ENCODE data around the gene BPHL. TPM values are rescaled to one million over a fixed set of nuclear protein-coding genes. Genes with fewer than 3 reads are reported as not detected.

BPHL gene
- total and polyA plus RNA-seq, 2 of the 4 experiments (the other 2 are of a cell fraction): 14.7 to 16.3 TPM

- dilution Hi-C loops (cut with HindIII; ENCODE audit: low sequenced_read_pairs, unreplicated experiment): no loop called here
- Histone ChIP-seq H3K4ac (ENCODE audit: low read depth, low read length) (0 out of 2 replicates have a peak overlapping the region, but pooled peaks have one; percentile 17), H3K4me1 (ENCODE audit: control insufficient read depth, insufficient read depth, low read length) (peaks cover 10% of the 10 kb centered on the region), H3K9me1 (ENCODE audit: insufficient read depth, low read length) (peaks cover 6% of the 10 kb centered on the region; the same call in 1 of the 2 replicates), H3K27ac (ENCODE audit: insufficient read depth, low read length) (peak overlapping the region; percentile 97; the same call in 1 of the 2 replicates), H2BK15ac (ENCODE audit: low read depth, low read length) (no peak overlapping the region), H4K8ac (ENCODE audit: low read depth in 2 of 2, low read length in 2 of 2) (peak overlapping the region in 1 of 2 experiments; percentile 15; a peak in 2 of 4 replicates), H3K27me3 (ENCODE audit: control insufficient read depth, insufficient read depth, low read length) (no peaks in the 10 kb centered on the region), H3K18ac (ENCODE audit: low read depth, low read length) (peak overlapping the region; percentile 50), H4K20me1 (ENCODE audit: insufficient read depth, low read length) (no peaks in the 10 kb centered on the region), H3K9ac (ENCODE audit: low read depth, low read length) (peak overlapping the region; percentile 41; the same call in 1 of the 2 replicates), H3K4me3 (ENCODE audit: insufficient read depth, low read depth, low read length) (no peak overlapping the region), H3K56ac (ENCODE audit: extremely low read depth, insufficient read depth, low read length) (no peak overlapping the region), H2BK20ac (ENCODE audit: low read depth, low read length) (no peak overlapping the region), H2AK9ac (replicated peaks; ENCODE audit: low read depth, low read length, poor library complexity) (peak overlapping the region; percentile 19), H3K23ac (ENCODE audit: low read depth, low read length) (no peak overlapping the region), H3K4me2 (ENCODE audit: low read depth, low read length) (peak overlapping the region; percentile 44; the same call in 1 of the 2 replicates), H2AK5ac (ENCODE audit: low read depth, low read length) (0 out of 2 replicates have a peak overlapping the region, but pooled peaks have one; percentile 3), H3K14ac (replicated peaks; ENCODE audit: low read depth, low read length) (no peak overlapping the region), H4K5ac (ENCODE audit: low read depth, low read length) (peak overlapping the region; percentile 67; the same call in 1 of the 2 replicates), H3K79me1 (ENCODE audit: low read depth in 1 of 2, low read length in 2 of 2) (peaks cover 11 to 41% of the 10 kb centered on the region in 2 experiments), H3K9me3 (ENCODE audit: control insufficient read depth, insufficient read depth, low read length) (no peaks in the 10 kb centered on the region), H2BK120ac (ENCODE audit: low read depth, low read length) (no peak overlapping the region), H2AFZ (replicated peaks; ENCODE audit: low read length, poor library complexity) (no peak overlapping the region), H2BK5ac (ENCODE audit: low read depth, low read length, poor library complexity, severe bottlenecking) (peak overlapping the region; percentile 9), H4K91ac (ENCODE audit: insufficient read depth, low read depth, low read length) (no peak overlapping the region), H3K36me3 (ENCODE audit: control insufficient read depth, insufficient read depth, low read length) (peaks cover 29% of the 10 kb centered on the region)
- POLR2A ChIA-PET (ENCODE audit: unreplicated experiment): no interaction called here
- WGBS, 2 experiments (ENCODE audit: extremely low coverage in 2 of 2, insufficient read length in 1 of 2): no CpG with 5 or more reads among the region's 4 CpGs
- CTCF ChIA-PET: interaction anchor here (1.0 kb wide), 1 partner anchor 13 kb away, joined by 3 read pairs; no protein-coding TSS in a partner anchor
- ATAC-seq (ENCODE audit: low read depth) (peak; percentile 70), DNase-seq (peak; percentile 11)
- BruUV-seq (replicated peaks): no TSS peak
- intact Hi-C loops (cut with micrococcal nuclease): no loop called here
- in situ Hi-C loops (cut with MboI; ENCODE audit: low sequenced_read_pairs): no loop called here
- no peak for TF ChIP-seq FOS (IDR thresholded peaks at IDR 0.05; ENCODE audit: low read depth, low read length)
- TF ChIP-seq NFE2L2 (IDR thresholded peaks at IDR 0.05; ENCODE audit: low read depth, low read length): no peak
- TF ChIP-seq MXI1 (IDR thresholded peaks at IDR 0.05; ENCODE audit: borderline replicate concordance, low read depth, low read length): no peak
- no peak for TF ChIP-seq RCOR1 (IDR thresholded peaks at IDR 0.05; ENCODE audit: insufficient replicate concordance, low read length)
- no peak for TF ChIP-seq BHLHE40 (IDR thresholded peaks at IDR 0.05; ENCODE audit: low read depth, low read length)
- no peak for TF ChIP-seq SMC3 (IDR thresholded peaks at IDR 0.05; ENCODE audit: low read depth, low read length)
- no peak for TF ChIP-seq CEBPB (IDR thresholded peaks at IDR 0.05; ENCODE audit: low read depth, low read length)
- no peak for TF ChIP-seq USF2 (IDR thresholded peaks at IDR 0.05; ENCODE audit: low read depth, low read length)
- TF ChIP-seq POLR2A (IDR thresholded peaks at IDR 0.05; ENCODE audit: low read depth, low read length): no peak
- TF ChIP-seq RFX5 (IDR thresholded peaks at IDR 0.05; ENCODE audit: low read depth, low read length): no peak
- TF ChIP-seq MAZ (IDR thresholded peaks at IDR 0.05; ENCODE audit: borderline replicate concordance, low read depth, low read length): no peak
These were observed 30.1 kb upstream of the BPHL start for GRCh38 chr6:3088446-3088845.

Measured in IMR-90 (cell line).